HepG2 (cell line): ENCODE measurements around the gene PLB1. TPM values are rescaled to one million over a fixed set of nuclear protein-coding genes. Genes with fewer than 3 reads are reported as not detected.

Experiments used
- CAMTA2 ChIP-seq: sonication (generic); formaldehyde crosslinking; IDR thresholded peaks from 2 replicates; pipeline ENCODE4 v1.4.0; 2020; ENCODE audit warnings: mild to moderate bottlenecking, missing genetic modification reagents, borderline replicate concordance
- ELF3 ChIP-seq: IDR thresholded peaks from 2 replicates; pipeline ENCODE4 v1.6.1; 2016; ENCODE audit warnings: missing genetic modification reagents, missing compliant biosample characterization
- FIP1L1 ChIP-seq: fragments of 200-400 bp; formaldehyde crosslinking; IDR thresholded peaks from 2 replicates; pipeline ENCODE4 v1.6.1; 2018; ENCODE audit warnings: low read depth, mild to moderate bottlenecking, low read length, moderate library complexity, borderline replicate concordance; ENCODE audit not compliant: insufficient read depth
- GPN1 ChIP-seq: sonication (generic); formaldehyde crosslinking; IDR thresholded peaks from 2 replicates; pipeline ENCODE4 v1.5.1; 2020; ENCODE audit warnings: missing genetic modification reagents, borderline replicate concordance
- LCORL ChIP-seq, 2 experiments: fragments of 450-650 bp in 1 of 2; sonication (generic) in 1 of 2; formaldehyde crosslinking in 1 of 2; IDR thresholded peaks; 2 replicates each; pipeline versions ENCODE4 v1.5.0 to v1.6.1; 2017 to 2020; ENCODE audit warnings: antibody characterized with exemption in 1 of 2, missing genetic modification reagents in 1 of 2
- MED8 ChIP-seq: sonication (generic); formaldehyde crosslinking; IDR thresholded peaks from 2 replicates; pipeline ENCODE4 v1.8.1; 2023; ENCODE audit warnings: mild to moderate bottlenecking, missing genetic modification reagents; ENCODE audit not compliant: insufficient replicate concordance
- NR1H2 ChIP-seq: sonication (generic); formaldehyde crosslinking; IDR thresholded peaks from 2 replicates; pipeline ENCODE4 v1.8.1; 2022; ENCODE audit warnings: low read depth, missing genetic modification reagents, borderline replicate concordance
- SMARCE1 ChIP-seq: fragments of 450-650 bp; IDR thresholded peaks from 2 replicates; pipeline ENCODE4 v1.6.1; 2017; ENCODE audit warnings: borderline replicate concordance
- SP140L ChIP-seq: sonication (generic); formaldehyde crosslinking; IDR thresholded peaks from 2 replicates; pipeline ENCODE4 v1.4.0; 2020; ENCODE audit warnings: missing genetic modification reagents, borderline replicate concordance
- TOE1 ChIP-seq: sonication (generic); formaldehyde crosslinking; IDR thresholded peaks from 2 replicates; pipeline ENCODE4 v1.4.0; 2020; ENCODE audit warnings: mild to moderate bottlenecking, missing genetic modification reagents
- ZMAT3 ChIP-seq: sonication (generic); formaldehyde crosslinking; conservative IDR thresholded peaks from 2 replicates; pipeline ENCODE4 v1.7.0; 2021; ENCODE audit warnings: missing genetic modification reagents
- ZNF569 ChIP-seq: sonication (generic); formaldehyde crosslinking; IDR thresholded peaks from 2 replicates; pipeline ENCODE4 v1.5.0; 2020; ENCODE audit warnings: mild to moderate bottlenecking, missing genetic modification reagents, moderate library complexity, borderline replicate concordance
- polyA plus RNA-seq, 8 experiments: library from polyadenylated mRNA; depleted of rRNA in 3 of 8; stranded (reverse) in 7 of 8; unstranded in 1 of 8; fragments of >200 nt; fragmentation: Illumina TruSeq in 4 of 8; extraction: Trizol in 4 of 8; gene quantifications; 2 replicates each; pipeline versions ENCODE4 v1.2.1 to v1.2.3, GENCODE V29; 2011 to 2016; ENCODE audit warnings: low read depth in 4 of 8, missing spikeins in 1 of 8, mixed read lengths in 1 of 8; ENCODE audit not compliant: insufficient read depth in 1 of 8
- total RNA-seq, 5 experiments: library from RNA; depleted of rRNA; stranded (reverse); fragments of >200 nt; fragmentation: Illumina TruSeq; extraction: Trizol; gene quantifications; 2 replicates each; pipeline ENCODE4 v1.2.3, GENCODE V29; 2016; ENCODE audit warnings: low read depth in 1 of 5
- TF ChIP-seq, protein P1 (sequence below), 2 experiments: fragments of 450-650 bp in 1 of 2; sonication (generic) in 1 of 2; formaldehyde crosslinking in 1 of 2; IDR thresholded peaks; 2 replicates each; pipeline versions ENCODE4 v1.6.1 to v1.8.0; 2016 to 2022; ENCODE audit warnings: antibody characterized with exemption in 1 of 2, mild to moderate bottlenecking in 1 of 2, missing genetic modification reagents in 1 of 2
- TF ChIP-seq, protein P2 (sequence below): IDR thresholded peaks from 2 replicates; pipeline ENCODE4 v1.6.1; 2016; ENCODE audit warnings: low read depth, borderline replicate concordance
- TF ChIP-seq, protein P3 (sequence below): sonication (generic); formaldehyde crosslinking; IDR thresholded peaks from 2 replicates; pipeline ENCODE4 v1.4.0; 2020; ENCODE audit warnings: mild to moderate bottlenecking, missing genetic modification reagents
- TF ChIP-seq, protein P4 (sequence below): IDR thresholded peaks from 2 replicates; pipeline ENCODE4 v1.6.1; 2012; ENCODE audit warnings: low read depth, low read length, improper control_type of control experiment
- TF ChIP-seq, protein P5 (sequence below): sonication (generic); formaldehyde crosslinking; IDR thresholded peaks from 2 replicates; pipeline ENCODE4 v1.8.1; 2023; ENCODE audit warnings: mild to moderate bottlenecking, missing genetic modification reagents, borderline replicate concordance

PLB1 gene
- total and polyA plus RNA-seq, 2 of the 13 experiments (the other 11 are each of a cell fraction or from before 2014, with no cell fraction given) = 0.20 to 1.8 TPM

DNA sequence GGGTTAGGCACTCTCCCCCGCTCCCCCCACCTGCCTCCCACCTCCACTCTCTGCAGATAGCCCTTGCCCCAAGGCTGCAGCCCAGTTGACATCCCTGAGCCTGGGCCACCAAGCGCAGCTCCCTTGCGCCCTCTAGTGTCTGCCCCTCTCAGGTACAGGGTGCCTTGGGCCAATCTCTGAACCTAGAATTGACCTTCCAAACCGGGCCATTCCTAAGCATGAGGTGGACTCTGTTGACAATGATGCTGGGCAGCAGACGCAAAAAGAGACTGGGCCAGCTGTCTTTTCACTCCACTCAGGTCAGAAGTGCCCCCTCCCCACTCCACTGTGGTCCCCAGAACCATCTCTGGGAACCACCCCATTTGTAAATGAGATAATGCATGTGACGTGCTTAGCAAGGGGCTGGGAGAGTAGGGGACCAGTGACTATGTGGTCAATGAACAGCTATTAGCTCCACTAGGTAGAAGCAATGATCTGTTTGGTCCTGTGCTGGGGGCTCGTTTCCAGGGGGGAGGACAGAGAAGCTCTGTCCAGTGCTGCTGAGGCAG, 43.3 kb upstream of the PLB1 start (continued):
- TF ChIP-seq ZNF569 (CRISPR knock-in tag) (no peak), GPN1 (no peak), TOE1 (CRISPR knock-in tag) (no peak), FIP1L1 (no peak), MED8 (CRISPR knock-in tag) (peak; percentile 25), LCORL (IDR thresholded peaks at IDR 0.05) (no peak), LCORL (CRISPR knock-in tag; IDR thresholded peaks at IDR 0.05) (no peak), ZMAT3 (no peak), ELF3 (CRISPR knock-in tag) (0 out of 2 replicates have a peak, but pooled peaks have one; percentile 19), SP140L (no peak), CAMTA2 (CRISPR knock-in tag) (no peak; the same call in 1 of the 2 replicates), SMARCE1 (no peak), NR1H2 (CRISPR knock-in tag) (no peak)
- TF ChIP-seq, protein P1, sequence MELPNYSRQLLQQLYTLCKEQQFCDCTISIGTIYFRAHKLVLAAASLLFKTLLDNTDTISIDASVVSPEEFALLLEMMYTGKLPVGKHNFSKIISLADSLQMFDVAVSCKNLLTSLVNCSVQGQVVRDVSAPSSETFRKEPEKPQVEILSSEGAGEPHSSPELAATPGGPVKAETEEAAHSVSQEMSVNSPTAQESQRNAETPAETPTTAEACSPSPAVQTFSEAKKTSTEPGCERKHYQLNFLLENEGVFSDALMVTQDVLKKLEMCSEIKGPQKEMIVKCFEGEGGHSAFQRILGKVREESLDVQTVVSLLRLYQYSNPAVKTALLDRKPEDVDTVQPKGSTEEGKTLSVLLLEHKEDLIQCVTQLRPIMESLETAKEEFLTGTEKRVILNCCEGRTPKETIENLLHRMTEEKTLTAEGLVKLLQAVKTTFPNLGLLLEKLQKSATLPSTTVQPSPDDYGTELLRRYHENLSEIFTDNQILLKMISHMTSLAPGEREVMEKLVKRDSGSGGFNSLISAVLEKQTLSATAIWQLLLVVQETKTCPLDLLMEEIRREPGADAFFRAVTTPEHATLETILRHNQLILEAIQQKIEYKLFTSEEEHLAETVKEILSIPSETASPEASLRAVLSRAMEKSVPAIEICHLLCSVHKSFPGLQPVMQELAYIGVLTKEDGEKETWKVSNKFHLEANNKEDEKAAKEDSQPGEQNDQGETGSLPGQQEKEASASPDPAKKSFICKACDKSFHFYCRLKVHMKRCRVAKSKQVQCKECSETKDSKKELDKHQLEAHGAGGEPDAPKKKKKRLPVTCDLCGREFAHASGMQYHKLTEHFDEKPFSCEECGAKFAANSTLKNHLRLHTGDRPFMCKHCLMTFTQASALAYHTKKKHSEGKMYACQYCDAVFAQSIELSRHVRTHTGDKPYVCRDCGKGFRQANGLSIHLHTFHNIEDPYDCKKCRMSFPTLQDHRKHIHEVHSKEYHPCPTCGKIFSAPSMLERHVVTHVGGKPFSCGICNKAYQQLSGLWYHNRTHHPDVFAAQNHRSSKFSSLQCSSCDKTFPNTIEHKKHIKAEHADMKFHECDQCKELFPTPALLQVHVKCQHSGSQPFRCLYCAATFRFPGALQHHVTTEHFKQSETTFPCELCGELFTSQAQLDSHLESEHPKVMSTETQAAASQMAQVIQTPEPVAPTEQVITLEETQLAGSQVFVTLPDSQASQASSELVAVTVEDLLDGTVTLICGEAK (IDR thresholded peaks at IDR 0.05) = no peak
- TF ChIP-seq, protein P1 (CRISPR knock-in tag; IDR thresholded peaks at IDR 0.05) = no peak
- TF ChIP-seq, protein P2, sequence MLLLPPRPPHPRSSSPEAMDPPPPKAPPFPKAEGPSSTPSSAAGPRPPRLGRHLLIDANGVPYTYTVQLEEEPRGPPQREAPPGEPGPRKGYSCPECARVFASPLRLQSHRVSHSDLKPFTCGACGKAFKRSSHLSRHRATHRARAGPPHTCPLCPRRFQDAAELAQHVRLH = no peak
- TF ChIP-seq, protein P3, sequence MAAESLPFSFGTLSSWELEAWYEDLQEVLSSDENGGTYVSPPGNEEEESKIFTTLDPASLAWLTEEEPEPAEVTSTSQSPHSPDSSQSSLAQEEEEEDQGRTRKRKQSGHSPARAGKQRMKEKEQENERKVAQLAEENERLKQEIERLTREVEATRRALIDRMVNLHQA (CRISPR knock-in tag) = no peak
- TF ChIP-seq, protein P4, sequence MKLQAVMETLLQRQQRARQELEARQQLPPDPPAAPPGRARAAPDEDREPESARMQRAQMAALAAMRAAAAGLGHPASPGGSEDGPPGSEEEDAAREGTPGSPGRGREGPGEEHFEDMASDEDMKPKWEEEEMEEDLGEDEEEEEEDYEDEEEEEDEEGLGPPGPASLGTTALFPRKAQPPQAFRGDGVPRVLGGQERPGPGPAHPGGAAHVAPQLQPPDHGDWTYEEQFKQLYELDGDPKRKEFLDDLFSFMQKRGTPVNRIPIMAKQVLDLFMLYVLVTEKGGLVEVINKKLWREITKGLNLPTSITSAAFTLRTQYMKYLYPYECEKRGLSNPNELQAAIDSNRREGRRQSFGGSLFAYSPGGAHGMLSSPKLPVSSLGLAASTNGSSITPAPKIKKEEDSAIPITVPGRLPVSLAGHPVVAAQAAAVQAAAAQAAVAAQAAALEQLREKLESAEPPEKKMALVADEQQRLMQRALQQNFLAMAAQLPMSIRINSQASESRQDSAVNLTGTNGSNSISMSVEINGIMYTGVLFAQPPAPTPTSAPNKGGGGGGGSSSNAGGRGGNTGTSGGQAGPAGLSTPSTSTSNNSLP = 0 out of 2 replicates have a peak, but pooled peaks have one; percentile 19
- TF ChIP-seq, protein P5, sequence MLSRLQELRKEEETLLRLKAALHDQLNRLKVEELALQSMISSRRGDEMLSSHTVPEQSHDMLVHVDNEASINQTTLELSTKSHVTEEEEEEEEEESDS (CRISPR knock-in tag) = no peak
